HepG2 (cell line): Measurements from ENCODE around the gene NPBWR2. TPM values are rescaled to one million over a fixed set of nuclear protein-coding genes. Genes with fewer than 3 reads are reported as not detected.
A peak's percentile ranks its signal among the peaks of the same experiment; 100 is the strongest.

Experiments used
- DPF2 ChIP-seq: sonication (generic); formaldehyde crosslinking; IDR thresholded peaks from 2 replicates; pipeline ENCODE4 v1.4.0; 2020; ENCODE audit warnings: mild to moderate bottlenecking, low read depth, missing genetic modification reagents, borderline replicate concordance
- ETV6 ChIP-seq: sonication (generic); formaldehyde crosslinking; conservative IDR thresholded peaks from 2 replicates; pipeline ENCODE4 v1.4.0; 2020; ENCODE audit warnings: missing genetic modification reagents
- HIVEP1 ChIP-seq: sonication (generic); formaldehyde crosslinking; IDR thresholded peaks from 2 replicates; pipeline ENCODE4 v1.4.0; 2020; ENCODE audit warnings: mild to moderate bottlenecking, missing genetic modification reagents
- HMGXB3 ChIP-seq: sonication (generic); formaldehyde crosslinking; IDR thresholded peaks from 2 replicates; pipeline ENCODE4 v1.4.0; 2020; ENCODE audit warnings: missing genetic modification reagents, borderline replicate concordance
- HOXA3 ChIP-seq: sonication (generic); formaldehyde crosslinking; IDR thresholded peaks from 2 replicates; pipeline ENCODE4 v1.5.0; 2020; ENCODE audit warnings: missing genetic modification reagents
- KAT7 ChIP-seq: IDR thresholded peaks from 2 replicates; pipeline ENCODE4 v1.6.1; 2018; ENCODE audit warnings: borderline replicate concordance, missing compliant biosample characterization
- KDM5A ChIP-seq: fragments of 200-600 bp; sonication (generic); IDR thresholded peaks from 2 replicates; pipeline ENCODE4 v1.7.0; 2018; ENCODE audit warnings: antibody characterized with exemption, mild to moderate bottlenecking, low read length, borderline replicate concordance
- NFKB2 ChIP-seq: sonication (generic); formaldehyde crosslinking; IDR thresholded peaks from 2 replicates; pipeline ENCODE4 v1.4.0; 2020; ENCODE audit warnings: missing genetic modification reagents, borderline replicate concordance
- NR2C2 ChIP-seq: sonication (generic); formaldehyde crosslinking; IDR thresholded peaks from 2 replicates; pipeline ENCODE4 v1.4.0; 2020; ENCODE audit warnings: missing genetic modification reagents, mild to moderate bottlenecking, moderate library complexity, borderline replicate concordance
- NR2F6 ChIP-seq, 2 experiments: IDR thresholded peaks; 2 replicates each; pipeline ENCODE4 v1.6.1; 2016; ENCODE audit warnings: antibody characterized with exemption in 1 of 2, mild to moderate bottlenecking in 1 of 2
- RAD21 ChIP-seq: fragments of 450-650 bp; formaldehyde crosslinking; IDR thresholded peaks from 2 replicates; pipeline ENCODE4 v1.5.0; 2020; ENCODE audit warnings: mild to moderate bottlenecking
- RFX5 ChIP-seq: IDR thresholded peaks from 2 replicates; pipeline ENCODE4 v1.6.1; 2011; ENCODE audit warnings: low read depth, low read length, improper control_type of control experiment
- SMYD3 ChIP-seq: sonication (generic); formaldehyde crosslinking; IDR thresholded peaks from 2 replicates; pipeline ENCODE4 v1.8.1; 2023; ENCODE audit warnings: mild to moderate bottlenecking, missing genetic modification reagents
- SUZ12 ChIP-seq: fragments of 150-350 bp; IDR thresholded peaks from 2 replicates; pipeline ENCODE4 v1.6.1; 2014; ENCODE audit warnings: low read depth, low read length
- UBTF ChIP-seq: sonication (generic); formaldehyde crosslinking; IDR thresholded peaks from 2 replicates; pipeline ENCODE4 v1.4.0; 2020; ENCODE audit warnings: mild to moderate bottlenecking, missing genetic modification reagents
- ZMYM3 ChIP-seq: sonication (generic); formaldehyde crosslinking; IDR thresholded peaks from 2 replicates; pipeline ENCODE4 v1.5.1; 2020; ENCODE audit warnings: mild to moderate bottlenecking, missing genetic modification reagents
- ZNF230 ChIP-seq: sonication (generic); formaldehyde crosslinking; IDR thresholded peaks from 2 replicates; pipeline ENCODE4 v1.4.0; 2020; ENCODE audit warnings: mild to moderate bottlenecking, missing genetic modification reagents
- ZNF460 ChIP-seq: sonication (generic); formaldehyde crosslinking; IDR thresholded peaks from 2 replicates; pipeline ENCODE4 v1.5.1; 2020; ENCODE audit warnings: missing genetic modification reagents, mild to moderate bottlenecking, borderline replicate concordance
- ZNF7 ChIP-seq: IDR thresholded peaks from 2 replicates; pipeline ENCODE4 v1.6.1; 2016; ENCODE audit warnings: missing biosample characterization, missing genetic modification reagents
- ZSCAN12 ChIP-seq: sonication (generic); formaldehyde crosslinking; IDR thresholded peaks from 2 replicates; pipeline ENCODE4 v1.9.0; 2021; ENCODE audit warnings: mild to moderate bottlenecking, missing genetic modification reagents
- ZSCAN21 ChIP-seq: sonication (generic); formaldehyde crosslinking; IDR thresholded peaks from 2 replicates; pipeline ENCODE4 v1.8.0; 2022; ENCODE audit warnings: mild to moderate bottlenecking, missing genetic modification reagents, moderate library complexity, borderline replicate concordance
- polyA plus RNA-seq, 8 experiments: library from polyadenylated mRNA; depleted of rRNA in 3 of 8; stranded (reverse) in 7 of 8; unstranded in 1 of 8; fragments of >200 nt; fragmentation: Illumina TruSeq in 4 of 8; extraction: Trizol in 4 of 8; gene quantifications; 2 replicates each; pipeline versions ENCODE4 v1.2.1 to v1.2.3, GENCODE V29; 2011 to 2016; ENCODE audit warnings: low read depth in 4 of 8, missing spikeins in 1 of 8, mixed read lengths in 1 of 8; ENCODE audit not compliant: insufficient read depth in 1 of 8
- total RNA-seq, 5 experiments: library from RNA; depleted of rRNA; stranded (reverse); fragments of >200 nt; fragmentation: Illumina TruSeq; extraction: Trizol; gene quantifications; 2 replicates each; pipeline ENCODE4 v1.2.3, GENCODE V29; 2016; ENCODE audit warnings: low read depth in 1 of 5
- TF ChIP-seq, protein P1 (sequence below): sonication (generic); formaldehyde crosslinking; IDR thresholded peaks from 2 replicates; pipeline ENCODE4 v1.8.0; 2022; ENCODE audit warnings: mild to moderate bottlenecking, missing genetic modification reagents; ENCODE audit not compliant: insufficient replicate concordance

NPBWR2 gene
- total and polyA plus RNA-seq, 2 of the 13 experiments (the other 11 are each of a cell fraction or from before 2014, with no cell fraction given) = not detected

DNA sequence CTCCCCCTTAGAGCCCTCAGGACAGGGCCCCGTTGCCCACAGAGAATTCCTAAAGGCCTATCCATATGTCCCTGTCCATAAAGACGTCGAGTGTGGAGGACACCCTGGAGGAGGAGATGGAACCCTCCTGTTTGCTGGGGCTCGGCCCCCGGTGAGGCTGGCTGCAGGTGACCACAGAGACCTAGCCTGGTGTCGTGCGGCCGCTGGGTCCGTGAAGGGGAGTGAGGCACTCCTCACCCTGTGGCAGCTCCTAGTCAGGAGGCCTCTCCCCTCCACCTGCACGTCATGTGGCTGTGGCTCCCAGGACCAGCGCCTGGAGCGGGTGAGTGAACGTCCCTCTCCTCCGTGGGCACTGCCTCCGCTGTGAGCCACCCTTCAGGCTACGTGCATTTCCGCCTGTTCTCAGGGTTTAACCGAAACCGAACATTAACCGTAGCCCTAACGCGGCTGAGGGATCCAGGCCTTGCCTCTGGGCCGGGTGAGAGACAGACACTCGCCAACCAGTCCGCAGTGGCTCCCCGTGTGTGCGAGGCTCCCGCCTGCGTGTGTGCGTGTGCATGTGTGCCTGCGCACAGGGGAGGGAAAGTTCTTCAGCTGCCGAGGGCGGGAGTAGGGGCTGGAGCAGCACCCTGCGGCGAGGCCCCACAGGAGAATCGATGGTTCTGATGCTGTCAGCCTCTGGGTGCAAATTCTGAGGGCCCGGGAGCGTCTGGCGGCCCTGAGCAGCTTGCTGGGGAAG lies 50.3 kb downstream of the NPBWR2 start (continued):
- no peak; the same call in 1 of the 2 replicates for TF ChIP-seq RFX5
- no peak for TF ChIP-seq NR2F6 (IDR thresholded peaks at IDR 0.05)
- TF ChIP-seq NR2F6 (CRISPR knock-in tag; IDR thresholded peaks at IDR 0.05) = no peak
- TF ChIP-seq, protein P1, sequence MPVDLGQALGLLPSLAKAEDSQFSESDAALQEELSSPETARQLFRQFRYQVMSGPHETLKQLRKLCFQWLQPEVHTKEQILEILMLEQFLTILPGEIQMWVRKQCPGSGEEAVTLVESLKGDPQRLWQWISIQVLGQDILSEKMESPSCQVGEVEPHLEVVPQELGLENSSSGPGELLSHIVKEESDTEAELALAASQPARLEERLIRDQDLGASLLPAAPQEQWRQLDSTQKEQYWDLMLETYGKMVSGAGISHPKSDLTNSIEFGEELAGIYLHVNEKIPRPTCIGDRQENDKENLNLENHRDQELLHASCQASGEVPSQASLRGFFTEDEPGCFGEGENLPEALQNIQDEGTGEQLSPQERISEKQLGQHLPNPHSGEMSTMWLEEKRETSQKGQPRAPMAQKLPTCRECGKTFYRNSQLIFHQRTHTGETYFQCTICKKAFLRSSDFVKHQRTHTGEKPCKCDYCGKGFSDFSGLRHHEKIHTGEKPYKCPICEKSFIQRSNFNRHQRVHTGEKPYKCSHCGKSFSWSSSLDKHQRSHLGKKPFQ (CRISPR knock-in tag) = no peak
- 0 out of 2 replicates have a peak, but pooled peaks have one; percentile 22 for TF ChIP-seq KDM5A
- TF ChIP-seq HMGXB3 (CRISPR knock-in tag) = 0 out of 2 replicates have a peak, but pooled peaks have one; percentile 13
- peak; percentile 39; the same call in 1 of the 2 replicates for TF ChIP-seq ZSCAN21
- no peak for TF ChIP-seq RAD21 (CRISPR knock-in tag)
- TF ChIP-seq ZMYM3 (CRISPR knock-in tag) = no peak
- peak; percentile 96; the same call in 1 of the 2 replicates for TF ChIP-seq ZNF230 (CRISPR knock-in tag)
- TF ChIP-seq SUZ12 = no peak
- no peak for TF ChIP-seq ZNF7 (CRISPR knock-in tag)
- peak; percentile 65 for TF ChIP-seq HOXA3 (CRISPR knock-in tag)
- TF ChIP-seq KAT7 = no peak
- no peak for TF ChIP-seq ZNF460 (CRISPR knock-in tag)
- no peak; the same call in 1 of the 2 replicates for TF ChIP-seq ETV6 (CRISPR knock-in tag)
- TF ChIP-seq NFKB2 = peak; percentile 32
- peak; percentile 34; the same call in 1 of the 2 replicates for TF ChIP-seq DPF2
- TF ChIP-seq ZSCAN12 (CRISPR knock-in tag) = 0 out of 2 replicates have a peak, but pooled peaks have one; percentile 7
- TF ChIP-seq SMYD3 (CRISPR knock-in tag) = no peak
- peak; percentile 71 for TF ChIP-seq UBTF
- TF ChIP-seq HIVEP1 (CRISPR knock-in tag) = peak; percentile 42; the same call in 1 of the 2 replicates
- TF ChIP-seq NR2C2 = no peak
